ENCODE results near the gene EOLA1.
"Not testable (repeated sequence)": the region's sequence is repeated elsewhere in the genome, so short reads cannot be mapped to it uniquely, and the experiment has no call there.

EOLA1 gene

GRCh38 chrX:149526318-149527033 is 14.3 kb upstream of the EOLA1 start:
- not testable (repeated sequence) for H3K27ac ChIP-seq (ENCODE audit: insufficient read depth, low read depth, low read length, poor library complexity, severe bottlenecking); H3K27me3 ChIP-seq (ENCODE audit: control insufficient read depth, insufficient read depth, low read length, poor library complexity, severe bottlenecking); H3K9me3 ChIP-seq (ENCODE audit: control insufficient read depth, low read length); H3K4me3 ChIP-seq (ENCODE audit: insufficient read depth, low read depth, low read length); H3K4me1 ChIP-seq (ENCODE audit: control insufficient read depth, insufficient read depth, low read length); H3K36me3 ChIP-seq (ENCODE audit: control insufficient read depth, insufficient read depth, low read length)
- WGBS, 2 experiments = 86 to 93% methylated on average over 6 of the region's 13 CpGs

- H3K27ac ChIP-seq (ENCODE audit: insufficient read depth, low read depth, low read length, poor library complexity, severe bottlenecking) = no peak overlapping the region
- H3K27me3 ChIP-seq (ENCODE audit: control insufficient read depth, insufficient read depth, low read length, poor library complexity, severe bottlenecking) = no peaks in the 10 kb centered on the region
- H3K9me3 ChIP-seq (ENCODE audit: control insufficient read depth, low read length) = no peaks in the 10 kb centered on the region
- H3K4me1 ChIP-seq (ENCODE audit: control insufficient read depth, insufficient read depth, low read length) = no peaks in the 10 kb centered on the region
- no peak overlapping the region for H3K4me3 ChIP-seq (ENCODE audit: insufficient read depth, low read depth, low read length)
- no peaks in the 10 kb centered on the region for H3K36me3 ChIP-seq (ENCODE audit: control insufficient read depth, insufficient read depth, low read length)
- WGBS, 2 experiments = 93 to 95% methylated on average over 1 of the region's 1 CpG
Measured at GRCh38 chrX:149527705-149528104, 13.1 kb upstream of the EOLA1 start.

DNA sequence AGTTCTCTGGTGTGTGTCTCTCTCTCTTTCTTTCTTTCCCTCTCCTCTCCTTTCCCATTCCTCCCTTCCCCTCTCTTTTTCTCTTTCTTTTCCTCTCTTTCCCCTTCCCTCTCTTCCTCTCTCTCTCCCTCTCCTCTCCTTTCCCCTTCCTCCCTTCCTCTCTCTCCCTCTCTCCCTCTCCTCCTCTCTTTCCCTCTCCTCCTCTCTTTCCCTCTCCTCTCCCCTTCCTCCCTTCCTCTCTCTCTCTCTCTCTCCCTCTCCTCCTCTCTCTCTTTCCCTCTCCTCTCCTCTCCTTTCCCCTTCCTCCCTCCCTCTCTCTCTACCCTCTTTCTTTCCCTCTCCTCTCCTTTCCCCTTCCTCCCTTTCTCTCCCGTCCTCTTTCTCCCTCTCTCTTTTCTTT is 12.4 kb upstream of the EOLA1 start:
- WGBS, 2 experiments = no CpG with 5 or more reads among the region's 1 CpG
- H3K27me3 ChIP-seq (ENCODE audit: control insufficient read depth, insufficient read depth, low read length, poor library complexity, severe bottlenecking) = no peaks in the 10 kb centered on the region
- no peak overlapping the region for H3K4me3 ChIP-seq (ENCODE audit: insufficient read depth, low read depth, low read length)
- H3K9me3 ChIP-seq (ENCODE audit: control insufficient read depth, low read length) = no peaks in the 10 kb centered on the region
- H3K36me3 ChIP-seq (ENCODE audit: control insufficient read depth, insufficient read depth, low read length) = no peaks in the 10 kb centered on the region
- no peak overlapping the region for H3K27ac ChIP-seq (ENCODE audit: insufficient read depth, low read depth, low read length, poor library complexity, severe bottlenecking)
- no peaks in the 10 kb centered on the region for H3K4me1 ChIP-seq (ENCODE audit: control insufficient read depth, insufficient read depth, low read length)

DNA sequence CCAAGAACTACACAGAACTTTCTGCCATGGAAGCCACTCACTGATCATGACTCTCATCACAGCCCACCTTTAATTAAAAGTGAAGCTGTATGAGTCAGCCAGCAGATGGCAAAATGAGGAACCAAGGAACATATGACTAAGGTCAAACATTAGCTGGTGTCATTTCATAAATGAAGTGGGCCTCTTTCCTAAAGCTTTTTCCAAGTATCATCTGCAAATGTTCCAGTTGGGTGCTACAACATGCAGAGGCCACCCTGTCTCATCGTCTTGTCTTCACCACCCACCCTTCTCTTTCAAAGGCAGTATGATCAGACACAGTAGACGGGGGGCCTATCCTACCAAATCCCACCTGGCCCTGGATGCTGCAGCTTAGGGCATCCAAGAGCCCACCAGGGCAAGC is 9.2 kb upstream of the EOLA1 start:
- Histone ChIP-seq H3K9me3 (ENCODE audit: control insufficient read depth, low read length) (no peaks in the 10 kb centered on the region), H3K27me3 (ENCODE audit: control insufficient read depth, insufficient read depth, low read length, poor library complexity, severe bottlenecking) (no peaks in the 10 kb centered on the region), H3K27ac (ENCODE audit: insufficient read depth, low read depth, low read length, poor library complexity, severe bottlenecking) (no peak overlapping the region), H3K4me3 (ENCODE audit: insufficient read depth, low read depth, low read length) (no peak overlapping the region), H3K4me1 (ENCODE audit: control insufficient read depth, insufficient read depth, low read length) (no peaks in the 10 kb centered on the region), H3K36me3 (ENCODE audit: control insufficient read depth, insufficient read depth, low read length) (no peaks in the 10 kb centered on the region)
- 86 to 94% methylated on average over 2 of the region's 2 CpGs for WGBS, 2 experiments

DNA sequence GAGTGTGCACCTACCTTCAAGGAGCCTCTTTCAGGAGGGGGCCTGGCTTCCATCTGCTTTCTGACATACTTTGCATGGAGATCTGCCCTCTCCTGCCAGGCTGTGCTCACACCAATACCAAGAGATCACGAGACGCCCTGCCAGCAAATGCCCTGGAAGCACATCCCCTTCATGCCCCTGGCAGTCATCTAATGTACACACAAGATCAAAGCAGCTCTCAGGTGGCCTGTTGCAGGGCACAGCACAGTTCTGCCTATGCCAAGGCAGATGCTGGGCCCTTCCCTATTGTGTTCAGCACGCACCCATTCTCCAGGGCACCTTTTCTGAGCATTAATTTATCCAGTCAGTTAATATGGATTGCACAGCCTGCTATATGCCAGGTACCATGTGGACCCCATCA is 7.9 kb upstream of the EOLA1 start:
- no CpG with 5 or more reads among the region's 3 CpGs for WGBS, 2 experiments
- not testable (repeated sequence) for H3K27ac ChIP-seq (ENCODE audit: insufficient read depth, low read depth, low read length, poor library complexity, severe bottlenecking); H3K4me3 ChIP-seq (ENCODE audit: insufficient read depth, low read depth, low read length); H3K9me3 ChIP-seq (ENCODE audit: control insufficient read depth, low read length); H3K36me3 ChIP-seq (ENCODE audit: control insufficient read depth, insufficient read depth, low read length); H3K4me1 ChIP-seq (ENCODE audit: control insufficient read depth, insufficient read depth, low read length); H3K27me3 ChIP-seq (ENCODE audit: control insufficient read depth, insufficient read depth, low read length, poor library complexity, severe bottlenecking)

GRCh38 chrX:149533999-149534398 is 6.8 kb upstream of the EOLA1 start:
- WGBS, 2 experiments = 91 to 94% methylated on average over 7 to 8 of the region's 11 CpGs
- not testable (repeated sequence) for H3K4me1 ChIP-seq (ENCODE audit: control insufficient read depth, insufficient read depth, low read length); H3K4me3 ChIP-seq (ENCODE audit: insufficient read depth, low read depth, low read length); H3K27ac ChIP-seq (ENCODE audit: insufficient read depth, low read depth, low read length, poor library complexity, severe bottlenecking); H3K36me3 ChIP-seq (ENCODE audit: control insufficient read depth, insufficient read depth, low read length); H3K27me3 ChIP-seq (ENCODE audit: control insufficient read depth, insufficient read depth, low read length, poor library complexity, severe bottlenecking); H3K9me3 ChIP-seq (ENCODE audit: control insufficient read depth, low read length)

- H3K27me3 ChIP-seq (ENCODE audit: control insufficient read depth, insufficient read depth, low read length, poor library complexity, severe bottlenecking) = not testable (repeated sequence)
Measured at GRCh38 chrX:149534926-149535602, 5.7 kb upstream of the EOLA1 start.

DNA sequence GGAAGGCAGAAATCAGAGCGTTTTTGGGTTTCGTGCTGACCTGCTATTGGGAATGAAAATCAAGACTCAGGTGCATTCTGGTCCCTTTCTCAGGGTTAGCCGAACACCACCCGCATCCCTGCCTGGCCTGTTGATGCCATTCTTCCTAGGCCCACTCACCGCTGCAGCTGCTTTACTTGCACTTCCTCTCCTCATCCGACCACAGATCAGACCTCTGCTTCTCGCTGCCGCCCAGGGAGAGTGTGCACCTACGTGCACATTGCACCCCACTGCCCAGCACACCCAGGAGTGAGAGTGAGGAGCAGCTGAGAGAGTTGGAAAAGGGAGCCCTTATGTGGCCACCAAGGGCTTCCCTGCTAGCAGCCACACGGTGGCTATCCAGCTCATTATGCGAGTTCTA is 3.3 kb upstream of the EOLA1 start:
- H3K27ac ChIP-seq (ENCODE audit: insufficient read depth, low read depth, low read length, poor library complexity, severe bottlenecking); H3K4me1 ChIP-seq (ENCODE audit: control insufficient read depth, insufficient read depth, low read length); H3K4me3 ChIP-seq (ENCODE audit: insufficient read depth, low read depth, low read length); H3K27me3 ChIP-seq (ENCODE audit: control insufficient read depth, insufficient read depth, low read length, poor library complexity, severe bottlenecking); H3K9me3 ChIP-seq (ENCODE audit: control insufficient read depth, low read length); H3K36me3 ChIP-seq (ENCODE audit: control insufficient read depth, insufficient read depth, low read length): not testable (repeated sequence)
- 70 to 100% methylated on average over 2 of the region's 11 CpGs for WGBS, 2 experiments

More at GRCh38 chrX:149534926-149535602, 5.7 kb upstream of the EOLA1 start:
- H3K4me1 ChIP-seq (ENCODE audit: control insufficient read depth, insufficient read depth, low read length); H3K9me3 ChIP-seq (ENCODE audit: control insufficient read depth, low read length); H3K27ac ChIP-seq (ENCODE audit: insufficient read depth, low read depth, low read length, poor library complexity, severe bottlenecking); H3K36me3 ChIP-seq (ENCODE audit: control insufficient read depth, insufficient read depth, low read length); H3K4me3 ChIP-seq (ENCODE audit: insufficient read depth, low read depth, low read length): not testable (repeated sequence)
- WGBS, 2 experiments = 83 to 87% methylated on average over 3 of the region's 3 CpGs

- peak overlapping the region; percentile 63 for H3K27ac ChIP-seq (ENCODE audit: insufficient read depth, low read depth, low read length, poor library complexity, severe bottlenecking)
- no peaks in the 10 kb centered on the region for H3K36me3 ChIP-seq (ENCODE audit: control insufficient read depth, insufficient read depth, low read length)
- WGBS, 2 experiments = 0% methylated on average over 21 to 28 of the region's 34 CpGs
Measured at GRCh38 chrX:149539283-149540130, 1.3 kb upstream of the EOLA1 start.

DNA sequence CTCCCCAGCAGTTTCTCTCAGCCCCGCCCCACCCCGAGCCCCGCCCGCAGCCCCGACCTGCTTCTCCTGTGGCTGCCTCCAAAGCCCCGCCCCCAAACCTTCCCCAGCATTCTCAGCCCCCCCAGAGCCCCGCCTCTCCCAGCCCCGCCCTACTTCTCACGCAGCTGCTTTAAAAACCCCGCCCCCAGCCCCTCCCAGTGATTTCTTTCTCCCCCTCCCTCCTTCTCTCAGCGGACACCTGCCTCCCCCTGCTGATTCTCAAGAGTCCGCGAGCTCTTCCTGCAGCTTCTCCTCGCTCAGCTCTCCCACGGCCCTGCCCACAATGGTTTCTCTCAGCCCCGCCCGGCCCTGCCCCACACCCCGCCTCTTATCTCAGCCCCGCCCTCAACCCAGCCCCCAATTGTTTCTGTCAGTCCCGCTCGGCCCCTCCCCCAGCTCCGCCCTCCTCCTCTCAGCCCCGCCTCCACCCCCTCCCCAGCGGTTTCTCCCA is 636 bp upstream of the EOLA1 start:
- Histone ChIP-seq H3K4me3 (ENCODE audit: insufficient read depth, low read depth, low read length) (peak overlapping the region; percentile 38), H3K9me3 (ENCODE audit: control insufficient read depth, low read length) (no peaks in the 10 kb centered on the region), H3K27ac (ENCODE audit: insufficient read depth, low read depth, low read length, poor library complexity, severe bottlenecking) (peak overlapping the region; percentile 77), H3K36me3 (ENCODE audit: control insufficient read depth, insufficient read depth, low read length) (no peaks in the 10 kb centered on the region), H3K4me1 (ENCODE audit: control insufficient read depth, insufficient read depth, low read length) (no peaks in the 10 kb centered on the region), H3K27me3 (ENCODE audit: control insufficient read depth, insufficient read depth, low read length, poor library complexity, severe bottlenecking) (no peaks in the 10 kb centered on the region)
- 0% methylated on average over 11 to 19 of the region's 24 CpGs for WGBS, 2 experiments

More at GRCh38 chrX:149539283-149540130, 1.3 kb upstream of the EOLA1 start:
- H3K4me1 ChIP-seq (ENCODE audit: control insufficient read depth, insufficient read depth, low read length) = no peaks in the 10 kb centered on the region
- H3K27me3 ChIP-seq (ENCODE audit: control insufficient read depth, insufficient read depth, low read length, poor library complexity, severe bottlenecking) = no peaks in the 10 kb centered on the region
- H3K9me3 ChIP-seq (ENCODE audit: control insufficient read depth, low read length) = no peaks in the 10 kb centered on the region
- H3K4me3 ChIP-seq (ENCODE audit: insufficient read depth, low read depth, low read length) = peak overlapping the region; percentile 43

Measured in ectodermal cell (in vitro differentiated cells).